Gastrocnemius medialis (tissue), 4 donors: ENCODE data around the gene MAB21L2. TPM values are rescaled to one million over a fixed set of nuclear protein-coding genes. Genes with fewer than 3 reads are reported as not detected.
A peak's percentile ranks its signal among the peaks of the same experiment; 100 is the strongest.

Source experiments
- ATAC-seq, 2 donors: fragments of 150-250 bp; one replicate each; pipeline ENCODE4 v1.9.1; 2016
- DNase-seq, 2 donors: peaks; one replicate each; pipeline ENCODE4 v3.0.0-alpha.2; 2019
- H3K27ac ChIP-seq, 4 donors: fragments of 200-600 bp; sonication (generic); 1 replicate in 1 of 4; 2 replicates in 3 of 4; pipeline ENCODE4 v1.5.1; 2016 to 2018; ENCODE audit warnings: mild to moderate bottlenecking in 2 of 4, moderate library complexity in 1 of 4
- H3K27me3 ChIP-seq, 3 donors: fragments of 200-600 bp; sonication (generic) in 2 of 3; 1 replicate in 1 of 3; 2 replicates in 2 of 3; pipeline versions ENCODE4 v1.5.1 to v1.6.0; 2016 to 2019; ENCODE audit warnings: mild to moderate bottlenecking in 1 of 3, moderate library complexity in 1 of 3
- H3K36me3 ChIP-seq, 2 donors: fragments of 200-600 bp; sonication (generic) in 1 of 2; one replicate each; pipeline ENCODE4 v1.5.1; 2017 to 2018
- H3K4me1 ChIP-seq, 2 donors: fragments of 200-600 bp; sonication (generic) in 1 of 2; one replicate each; pipeline ENCODE4 v1.5.1; 2016 to 2017; ENCODE audit warnings: mild to moderate bottlenecking in 2 of 2
- H3K4me3 ChIP-seq, 4 donors: fragments of 200-600 bp; sonication (generic) in 3 of 4; 1 replicate in 1 of 4; 2 replicates in 3 of 4; pipeline ENCODE4 v1.5.1; 2016 to 2019; ENCODE audit warnings: mild to moderate bottlenecking in 2 of 4
- H3K9me3 ChIP-seq, 3 donors: fragments of 200-600 bp; sonication (generic) in 2 of 3; 1 replicate in 1 of 3; 2 replicates in 2 of 3; pipeline ENCODE4 v1.5.1; 2016 to 2019
- POLR2A ChIP-seq, 2 donors: fragments of 450-650 bp; IDR thresholded peaks; one replicate each; pipeline ENCODE4 v1.6.1; 2017; ENCODE audit warnings: antibody characterized with exemption in 2 of 2, mild to moderate bottlenecking in 2 of 2, moderate library complexity in 2 of 2
- in situ Hi-C, 4 donors: fragments of 200-750 bp; cut with MboI; loops; one replicate each; pipeline versions ENCODE4 v1.15.0 to v1.8.0; 2017; ENCODE audit warnings: low sequenced_read_pairs in 4 of 4
- intact Hi-C: fragments of 100-400 bp; cut with DNase I; formaldehyde crosslinking; loops from one replicate; pipeline ENCODE4 v1.15.1; 2023; ENCODE audit warnings: low total_unique reads
- total RNA-seq, 4 donors: library from RNA; depleted of rRNA; stranded (reverse); fragments of >200 nt; gene quantifications; one replicate each; pipeline versions ENCODE4 v1.1.0 to v1.2.3, GENCODE V29; 2016
- TF ChIP-seq, protein P1 (sequence below), 5 experiments: fragments of 450-650 bp in 3 of 5; fragments of 200-600 bp in 2 of 5; sonication (generic) in 2 of 5; IDR thresholded peaks in 4 of 5; conservative IDR thresholded peaks in 1 of 5; 1 replicate in 4 of 5; 2 replicates in 1 of 5; pipeline ENCODE4 v1.5.1; 2016 to 2019; ENCODE audit warnings: antibody characterized with exemption in 5 of 5, mild to moderate bottlenecking in 3 of 5, moderate library complexity in 3 of 5

MAB21L2 gene
- total RNA-seq, 4 donors from 2014 or later: 2.0 TPM; not detected in 3

DNA sequence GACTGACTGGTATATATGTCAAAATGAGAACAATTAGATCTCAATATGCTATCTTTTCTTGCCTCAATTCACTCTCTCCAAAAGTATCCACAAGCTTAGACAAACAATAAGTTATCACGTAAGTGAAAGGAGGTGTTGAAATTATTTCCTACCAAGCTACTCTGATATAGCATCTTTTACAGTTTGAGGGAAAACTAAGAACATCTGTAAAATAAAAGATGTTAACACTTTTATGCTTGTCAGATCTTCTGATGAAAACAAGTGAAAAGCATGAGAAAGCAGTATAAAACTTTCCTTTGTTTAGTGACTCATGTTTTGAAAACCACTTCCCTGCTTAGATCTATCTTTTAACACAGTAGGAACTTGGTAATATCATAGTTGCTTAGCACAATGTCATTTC, 8.4 kb upstream of the MAB21L2 start:
- intact Hi-C loops (no loop called here), in situ Hi-C loops (no loop called here)
- DNase-seq: no peak
- TF ChIP-seq, protein P1, sequence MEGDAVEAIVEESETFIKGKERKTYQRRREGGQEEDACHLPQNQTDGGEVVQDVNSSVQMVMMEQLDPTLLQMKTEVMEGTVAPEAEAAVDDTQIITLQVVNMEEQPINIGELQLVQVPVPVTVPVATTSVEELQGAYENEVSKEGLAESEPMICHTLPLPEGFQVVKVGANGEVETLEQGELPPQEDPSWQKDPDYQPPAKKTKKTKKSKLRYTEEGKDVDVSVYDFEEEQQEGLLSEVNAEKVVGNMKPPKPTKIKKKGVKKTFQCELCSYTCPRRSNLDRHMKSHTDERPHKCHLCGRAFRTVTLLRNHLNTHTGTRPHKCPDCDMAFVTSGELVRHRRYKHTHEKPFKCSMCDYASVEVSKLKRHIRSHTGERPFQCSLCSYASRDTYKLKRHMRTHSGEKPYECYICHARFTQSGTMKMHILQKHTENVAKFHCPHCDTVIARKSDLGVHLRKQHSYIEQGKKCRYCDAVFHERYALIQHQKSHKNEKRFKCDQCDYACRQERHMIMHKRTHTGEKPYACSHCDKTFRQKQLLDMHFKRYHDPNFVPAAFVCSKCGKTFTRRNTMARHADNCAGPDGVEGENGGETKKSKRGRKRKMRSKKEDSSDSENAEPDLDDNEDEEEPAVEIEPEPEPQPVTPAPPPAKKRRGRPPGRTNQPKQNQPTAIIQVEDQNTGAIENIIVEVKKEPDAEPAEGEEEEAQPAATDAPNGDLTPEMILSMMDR (IDR thresholded peaks at IDR 0.05 in 4 of 5, conservative IDR thresholded peaks at IDR 0.05 in 1 of 5): no peak
- TF ChIP-seq POLR2A (IDR thresholded peaks at IDR 0.05): no peak
- no peak overlapping the region for H3K27ac ChIP-seq
- no peaks in the 10 kb centered on the region for H3K36me3 ChIP-seq
- ATAC-seq: no peak
- no peaks in the 10 kb centered on the region for H3K9me3 ChIP-seq
- no peaks in the 10 kb centered on the region for H3K4me1 ChIP-seq
- no peak overlapping the region for H3K4me3 ChIP-seq
- H3K27me3 ChIP-seq: no peaks in the 10 kb centered on the region

DNA sequence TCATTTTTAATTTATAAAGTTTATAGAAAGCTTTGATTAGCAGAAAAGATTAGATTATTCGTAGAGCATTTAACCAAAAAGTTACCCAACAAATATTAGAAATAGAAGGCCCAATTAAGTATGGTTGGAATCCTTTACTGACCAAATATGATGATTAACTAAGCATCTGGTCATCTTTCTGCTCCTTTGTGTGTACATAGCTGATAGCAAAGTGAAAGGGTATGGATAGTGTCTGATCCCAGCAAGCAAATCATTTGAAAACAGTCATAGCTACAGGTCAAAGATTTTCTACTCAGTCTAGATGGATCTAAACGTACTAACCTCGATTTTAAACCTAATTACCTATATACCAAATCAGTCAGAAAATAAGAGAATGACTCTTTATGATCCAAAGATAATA, 7.3 kb upstream of the MAB21L2 start:
- TF ChIP-seq, protein P1 (IDR thresholded peaks at IDR 0.05 in 4 of 5, conservative IDR thresholded peaks at IDR 0.05 in 1 of 5): no peak
- no peak for TF ChIP-seq POLR2A (IDR thresholded peaks at IDR 0.05)
- no peaks in the 10 kb centered on the region for H3K36me3 ChIP-seq
- intact Hi-C loops (no loop called here), in situ Hi-C loops (no loop called here)
- H3K4me1 ChIP-seq: peaks cover 0 to under 1% of the 10 kb centered on the region in 2 donors
- DNase-seq (no peak), ATAC-seq (no peak)
- no peaks in the 10 kb centered on the region for H3K27me3 ChIP-seq
- H3K9me3 ChIP-seq: no peaks in the 10 kb centered on the region
- H3K4me3 ChIP-seq: no peak overlapping the region
- no peak overlapping the region for H3K27ac ChIP-seq

DNA sequence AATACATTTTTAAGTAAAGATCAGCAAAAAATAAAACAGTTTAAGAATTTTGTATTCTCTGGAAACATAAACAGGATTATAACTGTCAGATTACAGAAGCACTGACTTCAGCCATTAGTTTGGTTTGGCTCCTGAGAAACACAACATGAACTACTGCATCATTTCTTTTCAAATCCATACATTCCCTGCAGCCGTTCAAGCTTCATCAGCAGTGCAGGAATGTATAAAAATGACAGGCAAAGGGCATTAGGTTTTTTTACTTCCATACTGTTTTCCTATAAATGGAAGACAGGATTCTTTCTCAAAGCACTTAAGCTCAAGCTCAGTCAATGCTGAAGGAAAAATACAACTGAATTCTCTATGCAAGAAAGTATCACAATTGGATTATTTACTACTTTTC, 4.2 kb upstream of the MAB21L2 start:
- no peak for TF ChIP-seq POLR2A (IDR thresholded peaks at IDR 0.05)
- TF ChIP-seq, protein P1 (IDR thresholded peaks at IDR 0.05 in 4 of 5, conservative IDR thresholded peaks at IDR 0.05 in 1 of 5): no peak
- Histone ChIP-seq H3K27me3 (no peaks in the 10 kb centered on the region), H3K27ac (no peak overlapping the region), H3K4me3 (no peak overlapping the region), H3K9me3 (no peaks in the 10 kb centered on the region), H3K4me1 (peaks cover 0 to 3% of the 10 kb centered on the region in 2 donors), H3K36me3 (no peaks in the 10 kb centered on the region)
- intact Hi-C loops: no loop called here
- in situ Hi-C loops: no loop called here
- DNase-seq: no peak
- no peak for ATAC-seq

DNA sequence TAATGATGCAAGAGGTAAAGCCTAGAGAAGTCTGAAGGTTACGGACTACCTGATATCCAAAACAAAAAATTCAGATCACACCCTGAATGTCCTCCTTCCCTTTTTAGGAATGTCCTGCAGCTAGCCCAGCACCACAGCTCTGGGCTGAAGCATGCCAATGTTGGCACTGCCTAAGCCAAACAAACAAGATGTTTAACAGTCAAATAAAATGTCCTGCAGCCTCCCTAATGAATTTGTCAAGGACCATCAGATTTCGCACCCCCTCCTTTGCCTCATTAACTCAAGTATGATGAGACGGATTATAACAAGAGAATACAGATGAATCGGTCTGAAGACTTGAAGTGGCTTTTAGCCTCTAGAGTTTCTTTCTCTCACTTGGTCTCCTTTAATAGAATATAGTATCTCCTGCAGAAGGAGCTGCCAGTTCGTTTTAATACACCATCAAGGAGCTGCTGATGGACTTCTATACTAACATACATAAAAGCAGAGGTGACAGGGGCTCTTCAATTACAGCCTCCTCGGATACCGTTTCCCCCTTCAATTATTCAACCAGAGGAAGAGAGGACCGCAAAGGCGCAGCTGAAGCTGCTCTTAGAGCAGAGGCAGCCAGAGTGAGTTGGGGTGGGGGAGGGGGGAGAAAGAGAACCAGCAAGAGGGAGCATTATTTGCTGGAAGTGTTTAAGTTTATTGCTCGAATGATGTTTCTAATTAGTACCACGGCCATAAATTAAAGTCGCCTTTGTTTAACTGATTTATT, 3.0 kb upstream of the MAB21L2 start:
- in situ Hi-C loops: no loop called here
- Histone ChIP-seq H3K27me3 (no peaks in the 10 kb centered on the region), H3K36me3 (no peaks in the 10 kb centered on the region), H3K27ac (no peak overlapping the region), H3K9me3 (no peaks in the 10 kb centered on the region), H3K4me1 (peaks cover 0 to 3% of the 10 kb centered on the region in 2 donors), H3K4me3 (peak overlapping the region; percentile 8 to 49 (median 48))
- no peak for DNase-seq
- intact Hi-C loops: no loop called here
- ATAC-seq: peak in 1 of 2 donors; percentile 30
- no peak for TF ChIP-seq POLR2A (IDR thresholded peaks at IDR 0.05)
- TF ChIP-seq, protein P1 (IDR thresholded peaks at IDR 0.05 in 4 of 5, conservative IDR thresholded peaks at IDR 0.05 in 1 of 5): no peak
